T-helper 1 cell treated with Interleukin-12 subunit alpha and Interleukin-12 subunit beta and Interleukin-4 antibody, amounts not matched to agents 30 ng/mL and 1 ng/mL, for 36 hours (primary cell): ENCODE results near the gene IBTK. TPM values are rescaled to one million over a fixed set of nuclear protein-coding genes. Genes with fewer than 3 reads are reported as not detected.
"Not testable (repeated sequence)": the region's sequence is repeated elsewhere in the genome, so short reads cannot be mapped to it uniquely, and the experiment has no call there.

ENCODE experiments used
- intact Hi-C: fragments of 100-400 bp; cut with micrococcal nuclease; formaldehyde crosslinking; loops from one replicate; pipeline ENCODE4 v1.15.1; 2024
- total RNA-seq: library from RNA; stranded (reverse); gene quantifications from 2 replicates; pipeline ENCODE4 v1.2.3, GENCODE V29; 2022

The IBTK gene
- total RNA-seq, 1 donor from 2014 or later, result 34.9 TPM

- intact Hi-C loops, result loop anchor here (1.0 kb wide), 1 partner anchor 33 kb away; no protein-coding TSS in a partner anchor
Observed at GRCh38 chr6:82248273-82248735, 760 bp upstream of the IBTK start.

- intact Hi-C loops, result loop anchor here (1.0 to 2.0 kb wide), 6 partner anchors 495 to 1980 kb away; partner anchors contain the start of genes CEP162, CYB5R4, PGM3 and RWDD2A
Observed at GRCh38 chr6:82246802-82247504, 591 bp downstream of the IBTK start.

GRCh38 chr6:82246370-82246769 is 1.2 kb downstream of the IBTK start:
- intact Hi-C loops, result loop anchor here (2.0 kb wide), 2 partner anchors 968 to 1980 kb away; partner anchors contain the start of gene CEP162

- intact Hi-C loops, result no loop called here
Observed at GRCh38 chr6:82245376-82245775, 2.2 kb downstream of the IBTK start.

- intact Hi-C loops, result no loop called here
Observed at GRCh38 chr6:82243884-82244283, 3.7 kb downstream of the IBTK start.

GRCh38 chr6:82240186-82240585 is 7.4 kb downstream of the IBTK start:
- intact Hi-C loops, result no loop called here

- intact Hi-C loops, result no loop called here
Observed at GRCh38 chr6:82239597-82239996, 7.9 kb downstream of the IBTK start.

- intact Hi-C loops, result no loop called here
Observed at GRCh38 chr6:82237013-82237412, 10.5 kb downstream of the IBTK start.

GRCh38 chr6:82227770-82228169 is 19.8 kb downstream of the IBTK start:
- intact Hi-C loops, result no loop called here

GRCh38 chr6:82220167-82220566 is 27.4 kb downstream of the IBTK start:
- intact Hi-C loops, result no loop called here

GRCh38 chr6:82217018-82217586 is 30.4 kb downstream of the IBTK start:
- intact Hi-C loops, result no loop called here

GRCh38 chr6:82216549-82216948 is 31.0 kb downstream of the IBTK start:
- intact Hi-C loops, result no loop called here

- intact Hi-C loops, result no loop called here
Observed at GRCh38 chr6:82211326-82211725, 36.2 kb downstream of the IBTK start.

GRCh38 chr6:82208913-82209312 is 38.6 kb downstream of the IBTK start:
- intact Hi-C loops, result loop anchor here (1.0 kb wide), 1 partner anchor 42 kb away; no protein-coding TSS in a partner anchor

GRCh38 chr6:82205930-82206392 is 41.6 kb downstream of the IBTK start:
- intact Hi-C loops, result no loop called here

GRCh38 chr6:82204020-82204419 is 43.5 kb downstream of the IBTK start:
- intact Hi-C loops, result no loop called here

GRCh38 chr6:82197784-82198183 is 49.8 kb downstream of the IBTK start:
- intact Hi-C loops, result no loop called here

GRCh38 chr6:82197245-82197644 is 50.3 kb downstream of the IBTK start:
- intact Hi-C loops, result not testable (repeated sequence)

- intact Hi-C loops, result no loop called here
Observed at GRCh38 chr6:82196161-82196560, 51.4 kb downstream of the IBTK start.

GRCh38 chr6:82195619-82196018 is 51.9 kb downstream of the IBTK start:
- intact Hi-C loops, result no loop called here

- intact Hi-C loops, result no loop called here
Observed at GRCh38 chr6:82185948-82186535, 61.5 kb downstream of the IBTK start.

GRCh38 chr6:82183642-82184282 is 63.8 kb downstream of the IBTK start:
- intact Hi-C loops, result no loop called here
